HCT116 (cell line): Measurements from ENCODE around the gene ZBTB38. TPM values are rescaled to one million over a fixed set of nuclear protein-coding genes. Genes with fewer than 3 reads are reported as not detected.

Source experiments
- ATAC-seq: fragments of 200-7000 bp; cut with Tn5 transposase; 2 replicates; pipeline ENCODE4 v1.9.1; 2020; ENCODE audit warnings: mild to moderate bottlenecking, moderate library complexity
- BruUV-seq: library from RNA; stranded (reverse); fragments of 400-500 nt; replicated peaks from 2 replicates; lab custom pipeline; 2021; lab: Mats Ljungman, UMichigan
- CTCF ChIA-PET: fragments of 300-600 bp; sonication (Branson Sonifier 250); formaldehyde crosslinking; loops from one replicate; lab custom pipeline; 2021; ENCODE audit warnings: antibody characterized with exemption; lab: Charles Lee
- POLR2A ChIA-PET: fragments of 300-600, 350-600 bp; sonication (Branson Sonifier 250); formaldehyde crosslinking; loops from one replicate; lab custom pipeline; 2021; ENCODE audit warnings: antibody characterized with exemption; lab: Charles Lee
- RAD21 ChIA-PET, 2 experiments: fragments of 300-600 bp; sonication (Branson Sonifier 250); formaldehyde crosslinking; loops; one replicate each; lab custom pipeline; 2023; ENCODE audit warnings: low total read pairs in 2 of 2; ENCODE audit not compliant: uncharacterized antibody in 2 of 2, unreplicated experiment in 2 of 2, low non-redundant PET in 1 of 2; lab: Charles Lee
- DNase-seq: peaks from one replicate; pipeline ENCODE4 v3.0.0-alpha.2; 2010; ENCODE audit warnings: low read depth, low spot score
- H2AFZ ChIP-seq: fragments of 200-600 bp; shearing (Covaris generic), sonication (generic); 2 replicates; pipeline ENCODE4 v1.6.1; 2017; ENCODE audit warnings: low read depth, mixed run types, mixed read lengths, antibody characterized with exemption, low read length; ENCODE audit not compliant: poor library complexity, severe bottlenecking
- H3K27ac ChIP-seq: 2 replicates; pipeline ENCODE4 v1.5.1; 2012; ENCODE audit warnings: low read depth, low read length
- H3K27me3 ChIP-seq: fragments of 200-600 bp; sonication (generic); 2 replicates; pipeline ENCODE4 v1.6.1; 2016; ENCODE audit warnings: mixed run types, low read length, mixed read lengths; ENCODE audit not compliant: insufficient read depth
- H3K36me3 ChIP-seq, 2 experiments: fragments of 200-500 bp in 1 of 2; fragments of 200-600 bp in 1 of 2; sonication (Bioruptor generic) in 1 of 2; sonication (generic) in 1 of 2; 2 replicates each; pipeline versions ENCODE4 v1.5.1 to v1.6.1; 2014 to 2016; ENCODE audit warnings: low read length in 2 of 2, inconsistent platforms in 1 of 2, mixed read lengths in 1 of 2, mixed run types in 1 of 2; ENCODE audit not compliant: insufficient read depth in 2 of 2, control insufficient read depth in 1 of 2
- H3K4me1 ChIP-seq, 2 experiments: fragments of 200-600 bp in 1 of 2; sonication (generic) in 1 of 2; 2 replicates each; pipeline versions ENCODE4 v1.5.1 to v1.6.1; 2012 to 2017; ENCODE audit warnings: low read length in 2 of 2, inconsistent platforms in 1 of 2, mild to moderate bottlenecking in 1 of 2, mixed read lengths in 1 of 2, mixed run types in 1 of 2, moderate library complexity in 1 of 2; ENCODE audit not compliant: insufficient read depth in 2 of 2, control insufficient read depth in 1 of 2
- H3K4me2 ChIP-seq: fragments of 200-600 bp; sonication (generic); 2 replicates; pipeline ENCODE4 v1.6.1; 2017; ENCODE audit warnings: mixed run types, low read length, mixed read lengths
- H3K4me3 ChIP-seq, 2 experiments: fragments of 200-600 bp in 1 of 2; sonication (generic) in 1 of 2; replicated peaks in 1 of 2; 2 replicates each; pipeline ENCODE4 v1.5.1; 2011 to 2016; ENCODE audit warnings: low read length in 2 of 2, control low read depth in 1 of 2, low read depth in 1 of 2, mild to moderate bottlenecking in 1 of 2, mixed read lengths in 1 of 2, mixed run types in 1 of 2
- H3K79me2 ChIP-seq: fragments of 200-600 bp; sonication (generic); 2 replicates; pipeline ENCODE4 v1.6.1; 2017; ENCODE audit warnings: mild to moderate bottlenecking, mixed run types, low read length, moderate library complexity, mixed read lengths; ENCODE audit not compliant: insufficient read depth
- H3K9ac ChIP-seq: fragments of 200-600 bp; sonication (generic); 2 replicates; pipeline ENCODE4 v1.6.1; 2016; ENCODE audit warnings: low read length, mixed read lengths
- H3K9me2 ChIP-seq: fragments of 200-600 bp; sonication (generic), shearing (Covaris generic); 2 replicates; pipeline ENCODE4 v1.6.1; 2017; ENCODE audit warnings: mixed run types, mild to moderate bottlenecking, moderate library complexity; ENCODE audit not compliant: insufficient read depth
- H3K9me3 ChIP-seq, 2 experiments: fragments of 200-500 bp in 1 of 2; fragments of 200-600 bp in 1 of 2; sonication (Bioruptor generic) in 1 of 2; sonication (generic) in 1 of 2; 2 replicates each; pipeline ENCODE4 v1.6.1; 2014 to 2017; ENCODE audit warnings: low read length in 2 of 2, mixed read lengths in 2 of 2, inconsistent platforms in 1 of 2, low read depth in 1 of 2, mild to moderate bottlenecking in 1 of 2, mixed run types in 1 of 2, moderate library complexity in 1 of 2; ENCODE audit not compliant: control insufficient read depth in 1 of 2, insufficient read depth in 1 of 2
- H4K20me1 ChIP-seq: fragments of 200-600 bp; sonication (generic), shearing (Covaris generic); 2 replicates; pipeline ENCODE4 v1.6.1; 2017; ENCODE audit warnings: mixed run types, mild to moderate bottlenecking, moderate library complexity; ENCODE audit not compliant: insufficient read depth
- CBX3 ChIP-seq: IDR thresholded peaks from 2 replicates; pipeline ENCODE4 v1.6.1; 2012; ENCODE audit warnings: low read depth
- CEBPB ChIP-seq: IDR thresholded peaks from 2 replicates; pipeline ENCODE4 v1.6.1; 2012; ENCODE audit warnings: low read depth
- FOSL1 ChIP-seq: IDR thresholded peaks from 2 replicates; pipeline ENCODE4 v1.6.1; 2012; ENCODE audit warnings: low read depth
- JUND ChIP-seq: IDR thresholded peaks from 2 replicates; pipeline ENCODE4 v1.6.1; 2012
- POLR2A ChIP-seq: IDR thresholded peaks from 2 replicates; pipeline ENCODE4 v1.7.0; 2011; ENCODE audit warnings: borderline replicate concordance; ENCODE audit not compliant: insufficient read depth, insufficient read length; ENCODE audit errors: extremely low read depth
- POLR2AphosphoS5 ChIP-seq: IDR thresholded peaks from 2 replicates; pipeline ENCODE4 v1.6.1; 2011; ENCODE audit warnings: mild to moderate bottlenecking, low read depth, low read length, moderate library complexity
- REST ChIP-seq: IDR thresholded peaks from 2 replicates; pipeline ENCODE4 v1.6.1; 2012; ENCODE audit warnings: low read depth
- SP1 ChIP-seq: IDR thresholded peaks from 2 replicates; pipeline ENCODE4 v1.6.1; 2012; ENCODE audit warnings: low read depth
- ZFX ChIP-seq: fragments of 450-650 bp; IDR thresholded peaks from 2 replicates; pipeline ENCODE4 v1.6.1; 2017
- intact Hi-C: fragments of 100-400 bp; cut with micrococcal nuclease; formaldehyde crosslinking; loops from 2 replicates; pipeline ENCODE4 v1.10.0; 2022
- total RNA-seq: library from RNA; stranded (reverse); gene quantifications from one replicate; pipeline ENCODE4 v1.2.1, GENCODE V29; 2021; ENCODE audit not compliant: unreplicated experiment
- TF ChIP-seq, protein P1 (sequence below), 3 experiments: fragments of 200-600 bp in 1 of 3; sonication (generic) in 1 of 3; IDR thresholded peaks in 2 of 3; conservative IDR thresholded peaks in 1 of 3; 2 replicates each; pipeline ENCODE4 v1.5.1; 2012 to 2017; ENCODE audit warnings: low read depth in 2 of 3, low read length in 2 of 3, antibody characterized with exemption in 1 of 3, borderline replicate concordance in 1 of 3, control low read depth in 1 of 3, mild to moderate bottlenecking in 1 of 3, mixed read lengths in 1 of 3, mixed run types in 1 of 3, moderate library complexity in 1 of 3; ENCODE audit not compliant: insufficient read depth in 1 of 3

ZBTB38 gene
- total RNA-seq, 1 experiment from 2014 or later: 33.5 TPM

DNA sequence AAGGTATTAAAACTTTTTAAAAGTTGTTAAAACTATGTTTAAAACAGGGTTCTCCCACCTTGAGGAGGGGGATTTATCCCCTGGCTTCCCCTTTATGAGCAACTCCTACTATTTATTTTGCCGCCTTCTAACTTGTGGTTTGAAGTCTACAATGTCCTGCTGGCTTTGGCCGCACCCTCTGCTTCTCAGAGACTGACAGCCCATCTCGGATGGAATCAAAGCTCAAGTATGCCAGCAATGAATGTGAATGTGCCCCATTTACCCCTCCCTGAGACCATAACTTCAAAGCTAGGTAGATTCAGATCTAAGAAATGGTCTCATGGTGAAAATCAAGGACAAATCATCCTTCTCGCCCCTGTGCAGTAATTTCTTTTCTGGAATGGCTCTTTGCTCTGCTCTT is 10.3 kb downstream of the ZBTB38 start:
- no TSS peak for BruUV-seq
- H3K9ac ChIP-seq: no peak overlapping the region
- no peaks in the 10 kb centered on the region for H3K79me2 ChIP-seq
- H3K4me3 ChIP-seq: no peak overlapping the region
- TF ChIP-seq CEBPB (no peak), SP1 (no peak), POLR2AphosphoS5 (no peak), ZFX (no peak), JUND (no peak), FOSL1 (no peak), REST (no peak), CBX3 (no peak), POLR2A (no peak)
- TF ChIP-seq, protein P1, sequence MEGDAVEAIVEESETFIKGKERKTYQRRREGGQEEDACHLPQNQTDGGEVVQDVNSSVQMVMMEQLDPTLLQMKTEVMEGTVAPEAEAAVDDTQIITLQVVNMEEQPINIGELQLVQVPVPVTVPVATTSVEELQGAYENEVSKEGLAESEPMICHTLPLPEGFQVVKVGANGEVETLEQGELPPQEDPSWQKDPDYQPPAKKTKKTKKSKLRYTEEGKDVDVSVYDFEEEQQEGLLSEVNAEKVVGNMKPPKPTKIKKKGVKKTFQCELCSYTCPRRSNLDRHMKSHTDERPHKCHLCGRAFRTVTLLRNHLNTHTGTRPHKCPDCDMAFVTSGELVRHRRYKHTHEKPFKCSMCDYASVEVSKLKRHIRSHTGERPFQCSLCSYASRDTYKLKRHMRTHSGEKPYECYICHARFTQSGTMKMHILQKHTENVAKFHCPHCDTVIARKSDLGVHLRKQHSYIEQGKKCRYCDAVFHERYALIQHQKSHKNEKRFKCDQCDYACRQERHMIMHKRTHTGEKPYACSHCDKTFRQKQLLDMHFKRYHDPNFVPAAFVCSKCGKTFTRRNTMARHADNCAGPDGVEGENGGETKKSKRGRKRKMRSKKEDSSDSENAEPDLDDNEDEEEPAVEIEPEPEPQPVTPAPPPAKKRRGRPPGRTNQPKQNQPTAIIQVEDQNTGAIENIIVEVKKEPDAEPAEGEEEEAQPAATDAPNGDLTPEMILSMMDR (IDR thresholded peaks at IDR 0.05 in 2 of 3, conservative IDR thresholded peaks at IDR 0.05 in 1 of 3; ENCODE audit: borderline replicate concordance in 1 of 3, insufficient read depth in 1 of 3, low read depth in 2 of 3, low read length in 2 of 3): no peak
- no peak overlapping the region for H2AFZ ChIP-seq
- DNase-seq (no peak), ATAC-seq (no peak)
- H3K9me2 ChIP-seq: no peaks in the 10 kb centered on the region
- ChIA-PET CTCF (no interaction called here), RAD21 (no interaction called here), POLR2A (no interaction called here)
- H3K4me1 ChIP-seq: peaks cover 7 to 13% of the 10 kb centered on the region in 2 experiments
- intact Hi-C loops: no loop called here
- H3K4me2 ChIP-seq: no peak overlapping the region
- H3K27ac ChIP-seq: no peak overlapping the region
- H3K36me3 ChIP-seq: no peaks in the 10 kb centered on the region
- no peaks in the 10 kb centered on the region for H3K27me3 ChIP-seq
- H4K20me1 ChIP-seq: no peaks in the 10 kb centered on the region
- no peaks in the 10 kb centered on the region for H3K9me3 ChIP-seq
